Activated CD8-positive, alpha-beta memory T cell treated with anti-CD3 and anti-CD28 coated beads for 24 hours (primary cell): ENCODE data around the gene KRT1.
"Not testable (repeated sequence)": the region's sequence is repeated elsewhere in the genome, so short reads cannot be mapped to it uniquely, and the experiment has no call there.

Source experiments
- DNase-seq: peaks from one replicate; pipeline ENCODE4 v3.0.0-alpha.2; 2020

Gene KRT1

DNA sequence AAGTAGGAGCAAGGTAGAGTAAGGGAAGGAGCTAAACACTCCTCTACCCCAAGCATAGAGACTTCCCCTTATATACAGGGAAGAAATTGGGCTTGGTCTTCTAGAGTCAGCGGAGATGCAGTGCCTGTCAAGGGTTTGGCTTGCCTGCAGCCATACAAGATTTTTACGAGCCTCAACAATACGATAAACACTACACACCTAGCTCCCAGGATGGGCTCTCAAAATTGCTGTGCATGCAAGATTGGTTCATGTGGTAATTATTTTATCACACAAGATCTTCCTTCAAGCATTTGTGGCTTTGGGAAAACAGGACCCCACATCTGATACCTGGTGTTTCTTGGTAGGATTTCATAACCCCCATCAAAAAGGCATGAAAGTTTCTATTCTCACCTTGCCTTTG is at the start of gene KRT1:
Gene KRT1 (minus strand): TSS at position 45 of the 400 bp plus-strand sequence. CDS start 59 bp downstream, outside the sequence.
- no peak for DNase-seq

DNA sequence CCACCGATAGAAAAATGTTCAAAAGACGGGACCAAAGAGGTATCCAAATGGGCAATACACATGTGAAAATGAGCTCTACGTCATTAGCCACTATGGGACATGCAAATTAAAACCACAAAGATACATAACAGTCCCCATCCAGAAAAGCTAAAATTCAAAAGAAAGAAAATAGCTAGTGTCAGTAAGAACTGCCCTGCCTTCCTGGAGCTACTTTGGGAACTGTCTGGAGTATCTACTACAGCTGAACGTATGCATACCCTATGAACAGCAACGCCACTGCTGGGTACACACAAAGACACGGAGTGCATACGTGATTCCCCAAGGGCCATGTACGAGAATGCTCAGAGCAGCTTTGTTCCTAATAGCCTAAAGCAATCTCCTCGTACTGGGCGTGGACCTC is 48.9 kb upstream of the KRT1 start:
- no peak for DNase-seq

DNA sequence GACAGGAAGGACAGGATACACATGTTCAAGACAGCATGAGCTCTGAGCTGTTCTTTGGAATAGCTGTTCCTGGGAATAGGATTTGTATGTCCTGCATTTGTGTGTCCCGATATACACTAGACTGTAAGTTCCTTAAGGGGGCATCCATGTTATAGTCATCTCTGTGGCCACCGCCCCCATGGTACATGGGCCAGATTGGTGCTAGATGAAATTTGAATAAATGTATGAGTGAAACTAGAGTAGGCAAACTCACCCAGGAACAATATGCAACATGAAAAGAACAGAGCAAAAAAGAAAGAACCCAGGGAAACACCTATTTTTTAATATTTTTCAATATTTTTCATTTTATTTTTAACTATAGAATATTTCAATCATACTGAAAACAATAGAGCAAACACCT is 48.2 kb upstream of the KRT1 start:
- no peak for DNase-seq

DNA sequence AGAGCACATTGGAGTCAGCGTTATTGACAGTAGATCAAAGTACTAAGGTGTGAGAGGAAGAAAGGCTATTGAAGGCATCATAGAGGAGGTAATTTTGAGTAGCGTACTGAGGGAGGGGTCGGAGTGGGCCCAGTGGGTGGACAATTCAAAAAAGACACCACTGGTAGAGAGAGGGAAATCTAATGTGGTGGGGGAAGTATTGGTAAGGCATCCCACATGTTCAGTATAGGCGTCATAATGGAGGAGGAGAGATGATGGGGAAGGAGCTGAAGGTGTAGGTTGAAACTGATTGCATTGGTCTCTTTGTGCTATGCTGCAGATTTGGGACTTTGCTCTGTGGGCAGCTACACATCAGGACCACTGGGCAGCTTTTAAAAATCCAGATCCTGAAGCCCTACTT is 46.8 kb upstream of the KRT1 start:
- no peak for DNase-seq

DNA sequence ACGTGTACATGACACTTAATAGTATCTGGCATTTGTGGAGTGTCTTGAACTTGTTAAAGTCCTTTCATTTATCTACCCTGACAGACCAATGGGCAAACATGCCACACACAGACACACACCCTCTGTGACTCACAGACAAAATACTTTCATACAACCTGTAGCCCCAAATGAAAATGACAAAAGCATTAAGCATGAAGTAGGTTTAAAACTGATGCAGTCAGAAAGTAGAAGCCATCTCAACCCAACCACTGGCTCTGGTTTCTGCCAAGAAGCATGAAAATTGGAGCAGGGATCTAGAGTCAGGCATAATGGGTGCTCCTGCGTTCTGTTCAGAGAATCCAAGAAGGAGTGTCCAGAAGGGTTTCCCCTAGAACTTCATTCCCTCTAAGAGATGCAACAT is 46.2 kb upstream of the KRT1 start:
- no peak for DNase-seq

DNA sequence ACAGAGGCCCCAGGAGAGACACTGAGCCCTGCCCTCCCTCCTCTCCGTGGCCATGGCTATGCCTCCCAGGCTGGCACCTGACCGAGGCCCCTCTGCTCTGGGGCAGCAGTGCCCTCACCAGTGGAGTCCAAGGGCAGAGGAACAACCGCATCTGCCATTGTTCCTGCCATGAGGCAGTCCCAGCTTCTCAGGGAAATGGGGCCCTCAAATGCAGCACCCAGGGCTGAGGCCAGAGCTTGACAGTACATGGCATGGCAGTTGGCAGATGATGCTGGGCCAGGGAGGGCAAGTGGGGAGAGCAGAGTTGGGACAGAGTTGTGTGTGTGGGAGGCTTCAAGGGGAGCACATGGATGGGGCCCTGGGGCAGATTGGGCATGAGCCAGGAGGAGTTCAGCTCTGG is 44.2 kb upstream of the KRT1 start:
- DNase-seq = no peak

DNA sequence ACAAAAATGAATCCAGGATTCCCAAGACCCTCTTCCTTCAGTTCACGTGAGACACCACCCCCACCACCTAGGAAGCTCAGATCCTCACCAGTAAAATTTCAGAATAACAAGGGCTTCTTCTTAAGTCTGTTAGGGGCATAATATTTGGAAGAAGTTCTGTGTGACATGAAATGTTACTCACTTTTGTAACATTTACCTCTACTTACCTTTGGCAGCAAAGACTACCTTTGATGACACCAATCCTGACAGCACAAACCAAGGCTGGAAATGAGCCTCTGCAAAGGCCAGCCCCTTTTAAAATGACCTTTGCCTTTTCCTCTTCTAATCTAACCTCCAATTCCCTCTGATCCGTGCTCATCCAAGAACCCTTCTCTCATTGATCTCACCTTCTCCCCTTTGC is 42.5 kb upstream of the KRT1 start:
- DNase-seq = no peak

DNA sequence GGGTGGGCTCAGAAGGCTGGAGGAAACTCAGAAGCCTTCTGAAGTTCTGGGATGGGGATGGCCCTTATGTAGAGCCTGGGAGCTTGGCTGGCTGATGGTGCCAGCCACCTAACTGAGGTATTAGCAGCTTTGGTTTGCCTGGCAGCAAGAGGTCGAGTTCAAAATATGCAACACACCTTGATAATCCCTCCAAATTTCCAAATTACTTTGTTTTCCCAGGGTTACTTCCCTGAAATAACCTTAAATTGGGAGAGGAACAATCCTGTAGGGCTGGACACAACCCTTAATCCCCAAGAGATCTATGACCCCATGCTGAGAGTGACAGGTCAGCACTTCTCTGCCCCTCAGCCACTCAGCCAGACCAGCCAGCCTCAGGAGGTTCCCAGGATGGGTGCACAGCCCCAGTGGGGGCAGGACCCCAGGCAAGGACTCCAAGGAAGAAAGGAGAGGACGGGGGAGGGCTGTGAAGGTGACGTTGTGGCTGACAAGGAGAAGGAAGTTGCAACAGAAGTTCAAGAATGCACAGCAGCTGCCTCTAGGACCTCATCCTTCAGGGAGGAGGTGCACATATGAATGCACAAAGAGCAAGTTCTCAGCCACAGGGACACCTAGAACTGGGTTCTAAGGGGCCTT is 41.7 kb upstream of the KRT1 start:
- DNase-seq = no peak

DNA sequence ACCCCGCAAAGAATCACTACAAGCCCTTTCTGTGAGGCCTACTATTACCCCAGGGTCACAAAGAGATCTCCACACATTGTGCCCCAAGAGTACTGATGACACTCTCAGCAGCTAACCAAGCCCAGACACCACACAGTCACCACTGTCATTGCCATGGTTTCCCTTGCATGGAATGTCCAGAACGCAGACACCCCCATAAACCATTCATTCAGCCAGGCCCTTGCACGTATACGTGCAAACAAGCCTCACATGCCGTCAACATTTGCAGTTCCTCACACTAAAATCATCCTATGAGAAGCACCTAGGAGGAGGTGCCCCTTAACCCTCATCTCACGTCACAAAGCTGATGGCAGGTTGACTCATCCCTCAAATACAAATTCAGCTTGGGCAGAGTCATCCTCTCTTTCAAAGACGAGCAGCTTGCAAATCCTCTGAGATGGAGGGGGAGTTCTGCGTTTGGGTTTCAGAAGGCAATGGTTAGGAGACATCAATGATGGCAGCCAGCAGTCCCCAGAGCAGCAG is 40.2 kb upstream of the KRT1 start:
- DNase-seq = no peak

DNA sequence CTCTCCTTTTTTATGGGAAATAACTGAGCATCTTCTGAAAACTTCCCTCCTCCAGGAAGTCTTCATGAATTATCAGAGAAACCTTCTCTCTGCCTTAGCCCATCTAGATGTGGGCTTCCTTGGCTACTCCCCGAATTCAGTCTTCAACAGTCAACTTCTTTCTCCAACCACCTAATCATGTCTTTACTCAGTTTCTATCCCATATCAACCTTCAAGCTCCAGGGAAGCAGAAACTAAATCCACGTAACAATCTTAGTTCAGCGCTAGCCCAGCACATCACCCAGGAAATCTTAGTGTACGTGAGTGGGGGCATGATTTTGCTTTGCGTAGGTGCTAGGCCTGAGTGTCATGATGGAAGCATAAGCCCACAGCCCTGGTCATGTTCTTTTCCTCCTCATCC is 35.9 kb upstream of the KRT1 start:
- no peak for DNase-seq

DNA sequence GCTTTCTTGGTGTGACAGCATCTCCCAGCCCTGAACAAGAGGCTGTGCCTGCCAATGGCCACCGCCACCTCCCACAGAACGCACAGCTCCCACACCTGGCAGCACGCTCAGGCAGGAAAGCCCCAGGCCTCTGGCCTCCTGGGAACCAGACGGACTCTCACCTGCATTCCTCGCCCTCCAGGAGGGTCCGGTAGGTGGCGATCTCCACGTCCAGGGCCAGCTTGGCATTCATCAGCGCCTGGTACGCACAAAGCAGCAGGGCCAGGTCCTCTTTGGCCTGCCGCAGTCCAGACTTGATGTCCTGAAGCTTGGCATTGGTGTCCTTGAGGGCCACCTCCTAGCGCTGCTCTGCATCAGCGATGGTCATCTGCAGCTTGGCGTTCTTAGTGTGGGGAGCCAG is 35.2 kb upstream of the KRT1 start:
- DNase-seq = no peak

DNA sequence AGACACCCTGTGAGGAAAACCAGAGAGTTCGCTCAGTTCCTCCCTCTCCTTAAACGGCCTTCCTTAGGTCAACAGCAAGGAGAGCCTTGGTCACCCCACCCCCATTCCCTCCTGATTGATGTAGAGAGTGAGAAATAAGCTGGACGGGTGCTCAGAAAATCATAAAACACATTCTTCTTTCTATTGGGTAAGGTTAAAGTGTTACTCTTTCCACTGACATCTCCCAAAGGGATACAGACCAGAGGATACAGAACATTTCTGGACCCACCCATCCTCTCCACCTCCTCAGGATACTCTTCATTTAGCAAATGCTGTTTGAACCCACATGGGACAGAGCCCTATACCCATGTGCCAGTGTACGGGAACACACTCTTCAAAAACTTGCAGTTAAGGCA is 34.7 kb upstream of the KRT1 start:
- DNase-seq = no peak

DNA sequence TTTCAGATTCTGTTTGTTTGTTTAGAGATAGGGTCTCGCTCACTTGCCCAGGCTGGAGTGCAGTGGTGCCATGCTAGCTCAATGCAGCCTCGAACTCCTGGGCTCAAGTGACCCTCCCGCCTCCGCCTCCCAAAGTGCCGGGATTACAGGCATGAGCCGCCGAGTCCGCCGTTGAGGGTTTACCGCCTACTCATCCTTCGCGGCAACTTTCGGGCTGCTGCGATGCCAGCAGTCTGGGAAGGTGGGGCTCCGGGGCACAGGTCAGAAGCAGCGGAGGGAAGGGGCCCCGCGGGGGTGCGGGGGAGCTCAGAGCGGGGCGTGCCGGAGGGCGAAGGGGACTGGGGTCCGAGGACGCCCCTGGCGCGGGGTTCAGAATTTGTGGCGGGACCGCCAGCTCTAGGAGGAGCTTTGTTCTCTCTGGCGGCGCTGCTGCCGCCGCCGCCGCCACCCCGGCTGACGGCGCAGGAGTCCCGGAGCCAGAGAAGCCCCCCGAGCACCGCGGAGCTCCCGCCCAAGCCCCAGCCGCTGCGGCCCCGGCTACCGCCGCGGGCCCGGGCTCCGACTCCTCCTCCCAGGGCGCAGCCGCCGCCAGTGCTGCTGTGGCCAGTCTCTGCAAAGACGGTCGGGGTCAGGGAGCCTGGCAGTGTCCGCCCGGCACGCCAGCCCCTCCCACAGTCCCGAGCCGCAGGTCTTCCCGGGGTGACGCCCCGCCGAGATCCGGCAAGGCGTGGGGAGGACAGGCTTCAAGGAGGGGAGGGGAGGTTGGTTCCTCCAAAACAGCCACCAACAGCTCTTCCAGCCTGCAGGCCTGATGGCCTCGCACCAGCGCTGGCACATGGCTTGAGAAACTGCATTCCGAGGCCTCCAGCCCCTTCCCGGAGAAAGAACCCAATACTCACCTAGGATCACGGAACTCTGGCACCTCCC is 34.0 kb upstream of the KRT1 start:
- DNase-seq = peak; percentile 72

DNA sequence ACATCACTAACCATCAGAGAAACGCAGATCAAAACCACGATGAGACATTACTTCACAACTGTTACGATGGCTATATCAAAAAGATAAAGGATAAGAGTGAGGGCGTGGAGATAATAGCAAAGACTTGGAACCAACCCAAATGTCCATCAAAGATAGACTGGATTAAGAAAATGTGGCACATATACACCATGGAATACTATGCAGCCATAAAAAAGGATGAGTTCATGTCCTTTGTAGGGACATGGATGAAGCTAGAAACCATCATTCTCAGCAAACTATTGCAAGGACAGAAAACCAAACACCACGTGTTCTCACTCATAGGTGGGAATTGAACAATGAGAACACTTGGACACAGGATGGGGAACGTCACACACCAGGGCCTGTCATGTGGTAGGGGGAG is 31.9 kb upstream of the KRT1 start:
- not testable (repeated sequence) for DNase-seq

DNA sequence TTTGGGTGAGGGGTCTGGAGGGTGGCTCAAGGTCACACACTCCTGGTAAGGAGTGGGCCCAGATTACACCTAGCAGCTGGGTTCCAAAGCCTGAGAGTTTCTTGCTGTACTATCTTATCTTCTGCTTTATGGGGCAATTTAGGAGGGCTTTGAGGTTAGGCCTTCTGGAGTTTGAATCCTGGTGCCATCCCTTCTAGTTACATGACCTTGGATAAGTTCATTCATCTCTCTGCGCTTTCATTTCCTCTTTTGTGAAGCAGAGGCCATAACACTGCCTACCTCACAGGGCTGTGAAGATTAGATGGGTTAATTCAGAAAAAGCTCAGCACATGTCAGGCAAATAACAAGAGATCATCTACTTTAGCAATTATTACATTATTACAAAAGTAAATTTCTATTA is 30.5 kb upstream of the KRT1 start:
- no peak for DNase-seq

DNA sequence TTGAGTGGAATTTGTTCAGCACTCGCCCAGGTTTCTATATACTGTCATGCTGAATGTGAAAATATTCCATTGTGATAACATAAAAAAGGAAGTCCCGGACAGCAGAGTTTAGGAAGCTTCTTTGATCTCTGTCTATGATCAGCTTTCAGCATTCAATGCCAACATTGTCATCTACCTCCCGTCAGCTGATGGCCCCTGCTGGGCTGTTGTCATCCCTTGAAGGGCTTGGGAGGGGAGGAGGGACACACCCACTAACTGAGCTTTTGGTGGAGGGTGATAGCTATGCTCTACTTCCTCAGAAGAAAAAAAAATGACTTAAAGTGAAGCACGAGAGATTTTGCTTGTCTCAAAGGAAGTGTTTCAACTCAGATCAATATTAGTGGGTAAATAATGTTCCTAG is 27.8 kb upstream of the KRT1 start:
- no peak for DNase-seq

DNA sequence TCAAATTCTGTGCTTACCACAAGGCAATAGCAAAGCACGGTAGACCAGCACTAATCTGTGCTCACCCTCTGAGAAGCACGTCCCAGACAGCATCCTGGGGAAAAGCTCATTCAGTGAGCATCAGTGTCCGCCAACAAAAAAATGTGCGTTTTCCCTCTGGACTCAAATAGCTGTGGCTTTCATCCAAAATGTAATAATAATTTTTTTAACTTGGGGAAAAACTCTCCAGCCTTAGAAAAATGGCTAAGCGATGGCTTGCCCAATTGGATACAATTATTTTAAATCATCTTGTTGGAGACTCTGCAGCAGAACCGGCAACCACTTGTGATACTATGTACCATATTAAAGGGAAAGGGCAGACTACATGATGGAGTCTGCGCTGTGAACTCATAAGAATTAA is 24.3 kb upstream of the KRT1 start:
- DNase-seq = no peak

DNA sequence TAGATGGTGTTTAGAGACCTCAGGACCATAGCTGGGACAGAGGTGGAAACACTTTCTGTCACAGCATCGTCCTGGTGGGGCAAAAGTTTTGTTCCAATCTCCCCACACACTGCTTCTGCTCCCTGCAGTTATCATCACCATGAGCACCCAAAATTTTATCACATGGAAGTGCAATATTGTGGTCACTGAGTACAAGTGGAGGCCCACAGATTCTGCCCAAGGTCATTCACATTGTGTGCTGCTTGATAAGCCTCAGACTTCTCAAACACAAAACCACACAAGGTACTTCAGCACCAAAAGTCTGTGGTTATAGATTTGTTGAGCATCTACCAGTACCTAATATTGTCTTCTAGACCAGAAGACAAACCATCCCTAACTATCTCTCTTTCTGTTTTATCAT is 23.7 kb upstream of the KRT1 start:
- DNase-seq = no peak

DNA sequence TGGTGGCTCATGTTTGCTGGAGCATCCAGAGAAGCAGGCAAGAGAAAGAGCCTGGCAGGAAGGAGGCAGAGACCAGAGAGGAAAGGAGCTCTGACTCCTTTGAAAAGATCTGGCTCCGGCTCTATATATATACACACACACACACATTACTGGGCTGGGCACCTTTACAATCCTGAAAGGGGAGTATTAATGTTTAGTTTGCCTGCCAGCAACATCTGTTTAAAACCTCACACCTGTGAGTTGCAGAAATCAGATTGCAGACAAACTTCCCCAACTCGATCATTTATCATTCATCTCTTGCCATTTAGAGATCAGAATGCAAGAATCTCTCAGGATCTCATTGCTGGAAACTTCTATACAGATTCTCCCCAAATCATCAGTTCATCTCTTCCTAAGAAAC is 23.2 kb upstream of the KRT1 start, which contains the start of gene KRT77:
Gene KRT77 (minus strand): TSS at position 101 of the 400 bp plus-strand sequence. CDS start 90 bp downstream, at position 11.
- DNase-seq = no peak

DNA sequence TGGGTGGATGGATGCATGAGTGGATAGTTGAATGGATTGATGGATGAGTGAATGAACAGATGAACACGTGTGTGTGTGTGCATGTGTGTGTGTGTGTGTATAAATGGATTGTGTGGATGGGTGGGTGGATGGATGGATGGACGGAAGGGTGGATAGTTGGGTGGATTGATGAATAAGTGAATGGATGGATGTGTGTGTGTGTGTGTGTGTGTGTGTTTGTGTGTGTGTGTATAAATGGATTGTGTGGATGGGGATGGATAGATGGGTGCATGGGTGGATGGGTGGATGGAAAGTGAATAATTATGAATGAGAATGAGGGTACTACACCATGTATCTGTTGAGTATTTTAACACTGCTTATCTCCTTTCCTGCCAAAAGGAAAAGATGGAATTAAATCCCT is 22.1 kb upstream of the KRT1 start:
- DNase-seq = no peak

DNA sequence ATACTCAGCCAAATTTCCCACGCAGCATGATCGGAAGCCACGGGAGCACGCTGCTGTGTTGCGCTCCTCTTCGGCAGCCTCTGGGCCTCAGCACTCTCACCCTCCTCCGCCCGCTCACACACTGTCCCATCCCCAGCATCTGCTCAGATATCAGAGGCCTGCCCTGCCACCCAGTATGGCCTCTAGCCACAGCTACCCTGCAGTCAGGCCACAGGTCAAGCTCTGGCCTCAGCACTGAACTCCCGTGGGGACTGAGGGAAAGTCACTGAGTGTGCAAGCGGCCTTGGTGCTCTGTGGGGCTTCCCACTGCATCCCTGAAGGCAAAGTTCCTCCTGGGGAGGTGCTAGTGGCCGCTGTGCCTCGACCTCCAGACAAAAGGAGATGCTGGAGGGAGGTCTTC is 21.1 kb upstream of the KRT1 start:
- no peak for DNase-seq

DNA sequence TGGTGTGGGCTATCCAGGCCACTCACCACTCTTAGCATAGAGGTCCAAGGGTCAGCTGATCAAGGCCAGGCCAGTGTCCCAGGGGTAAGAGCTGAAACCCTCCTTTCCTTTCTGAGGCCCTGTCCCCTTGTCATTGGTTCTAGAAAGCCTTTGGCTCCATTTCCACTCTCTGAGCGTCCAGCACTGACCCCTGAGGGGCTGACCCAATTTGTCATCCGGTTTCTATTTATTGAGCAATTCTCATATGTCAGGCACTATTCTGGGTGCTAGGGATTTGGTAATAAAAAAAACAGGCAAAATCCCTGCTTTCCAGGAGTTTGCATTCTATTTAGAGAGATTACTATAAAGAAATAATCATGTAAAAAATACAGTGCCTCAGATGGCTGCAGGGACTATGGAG is 19.8 kb upstream of the KRT1 start:
- DNase-seq = no peak

DNA sequence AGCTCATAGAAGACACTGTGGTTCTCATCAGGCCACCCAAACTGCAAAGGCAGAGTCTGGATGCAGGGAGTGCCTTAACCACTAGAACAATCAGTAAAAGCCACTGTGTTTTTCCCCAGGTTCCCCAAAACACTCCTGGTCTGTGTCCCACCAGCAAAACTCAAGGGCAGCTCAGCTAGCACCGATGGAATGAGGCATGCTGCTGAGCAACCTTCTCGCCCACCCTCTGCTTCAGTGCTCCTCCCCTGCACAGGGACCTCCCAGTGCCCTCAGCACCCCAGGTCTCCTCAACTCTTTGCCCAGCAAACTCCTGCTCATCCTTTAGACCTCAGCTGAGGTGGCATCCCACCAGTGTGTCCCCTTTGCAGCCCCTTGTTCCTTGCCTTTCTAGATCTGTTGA is 19.2 kb upstream of the KRT1 start:
- DNase-seq = no peak

DNA sequence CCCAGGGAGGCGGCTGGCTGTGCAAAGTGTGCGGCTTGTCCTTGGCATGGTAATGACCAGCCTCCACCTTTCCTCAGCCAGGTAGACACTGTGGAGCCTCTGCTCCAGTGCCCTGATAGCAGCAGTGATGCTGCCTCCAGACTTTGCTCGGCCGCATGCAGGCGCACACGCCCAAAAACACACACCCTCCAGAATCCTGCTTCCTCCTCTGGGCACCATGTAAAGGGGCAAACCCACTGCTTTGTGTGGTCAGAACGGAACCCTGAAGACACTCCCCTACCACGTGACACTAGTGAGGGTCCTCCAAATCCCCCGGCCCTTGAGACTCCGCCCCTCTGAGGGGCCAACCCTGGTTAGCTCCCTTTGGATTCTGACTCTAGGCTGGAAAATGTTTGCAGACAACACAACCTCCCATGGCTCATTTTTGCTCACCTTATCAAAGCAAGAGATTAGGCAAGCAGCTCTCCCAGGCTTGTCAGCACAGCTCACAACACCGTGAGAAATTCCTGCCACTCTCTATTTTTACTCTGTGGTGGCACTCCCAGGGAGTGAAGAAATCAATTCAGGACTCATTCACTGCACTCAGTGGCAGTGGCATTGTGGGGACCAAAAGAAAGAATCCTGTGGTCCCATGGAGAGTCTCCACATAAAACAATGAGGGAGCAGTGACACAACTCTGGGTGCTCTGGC is 18.6 kb upstream of the KRT1 start:
- DNase-seq = no peak
